ENCODE results near the gene PRCP.
"Not testable (repeated sequence)": the region's sequence is repeated elsewhere in the genome, so short reads cannot be mapped to it uniquely, and the experiment has no call there.

Gene PRCP

DNA sequence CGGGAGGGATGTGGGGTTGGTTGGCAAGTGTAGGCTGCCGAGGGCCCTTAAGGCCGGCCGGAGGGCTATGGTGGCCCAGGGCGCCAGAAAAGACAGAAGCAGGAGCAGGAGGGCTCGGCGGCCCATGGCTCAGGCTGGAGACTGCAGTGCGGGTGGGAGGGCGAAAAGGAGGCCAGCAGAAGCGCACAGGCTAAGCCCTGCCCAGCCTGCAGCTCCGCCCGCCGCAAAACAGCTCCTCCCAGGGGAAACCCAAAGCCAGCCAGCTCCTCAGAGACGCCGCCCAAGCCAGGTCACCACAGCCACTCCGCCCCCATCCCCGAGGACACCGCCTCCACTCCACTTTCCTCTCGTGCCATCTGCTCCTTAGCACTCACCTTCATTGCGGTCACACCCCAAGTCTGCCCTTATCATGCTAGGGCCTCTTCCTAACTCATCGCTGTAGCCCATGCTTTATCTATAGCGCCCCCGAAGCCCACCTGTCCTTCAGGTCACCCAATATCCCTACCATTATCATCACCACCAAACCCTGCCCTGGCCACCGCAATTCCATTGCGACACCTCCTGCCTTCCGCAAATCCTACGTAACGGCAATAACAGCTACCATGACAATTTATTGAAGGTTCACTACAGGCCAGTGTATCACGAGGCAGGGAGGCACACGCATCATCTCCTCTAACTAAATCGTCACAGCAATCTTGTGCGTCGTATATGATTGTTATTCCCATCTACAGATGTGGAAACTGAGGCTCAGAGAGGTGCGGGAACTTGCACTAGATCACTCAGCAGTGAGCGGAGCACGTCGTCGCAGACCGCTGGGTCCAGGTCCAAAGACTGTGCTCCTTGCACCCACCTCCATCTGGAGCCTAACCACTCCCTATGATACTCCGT, at the start of gene PRCP:
Gene PRCP, minus strand, starts transcription at position 154 of the 888 bp plus-strand sequence. Its CDS starts 28 bp downstream, at position 126.
- peak; percentile 86 for DNase-seq (ENCODE audit: low spot score)

DNA sequence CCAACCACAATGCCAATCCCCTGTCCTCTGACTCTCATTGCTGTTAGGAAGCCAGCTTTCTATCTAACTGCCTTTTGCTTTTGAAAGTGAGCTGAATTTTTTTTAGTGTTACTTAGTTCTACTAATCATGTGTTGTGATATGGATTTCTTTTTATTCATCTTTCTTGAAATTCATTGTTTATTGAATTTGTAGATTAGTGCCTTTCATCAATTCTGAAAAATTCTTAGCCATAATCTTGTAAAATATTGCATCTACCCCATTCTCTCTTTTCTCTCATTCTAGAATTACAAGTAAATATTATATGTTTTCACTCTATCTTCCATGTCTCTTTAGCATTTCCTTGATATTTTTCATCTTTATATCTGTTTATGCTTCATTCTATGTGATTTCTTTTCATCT, 49.1 kb upstream of the PRCP start:
- no peak for DNase-seq (ENCODE audit: low spot score)

DNA sequence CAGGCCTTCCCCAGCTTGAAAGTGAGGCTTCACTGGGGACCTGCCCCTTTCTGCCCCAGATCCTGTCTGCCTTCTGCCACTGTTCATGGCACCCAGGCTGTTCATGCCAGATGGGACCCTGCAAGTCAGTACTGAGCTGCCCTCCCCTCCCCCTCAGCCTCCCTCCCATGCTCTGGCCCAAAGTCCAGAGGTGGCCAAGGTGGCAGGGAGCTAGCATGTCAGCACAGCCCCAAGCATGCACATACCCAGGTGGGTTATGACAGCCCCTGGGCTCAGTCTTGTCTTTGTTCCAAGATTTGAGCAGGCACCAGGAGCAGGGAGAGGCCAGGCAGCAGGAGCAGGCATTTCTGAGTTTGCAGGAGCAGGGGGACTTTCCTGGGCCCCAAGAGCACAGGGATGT, 45.5 kb upstream of the PRCP start:
- no peak for DNase-seq (ENCODE audit: low spot score)

DNA sequence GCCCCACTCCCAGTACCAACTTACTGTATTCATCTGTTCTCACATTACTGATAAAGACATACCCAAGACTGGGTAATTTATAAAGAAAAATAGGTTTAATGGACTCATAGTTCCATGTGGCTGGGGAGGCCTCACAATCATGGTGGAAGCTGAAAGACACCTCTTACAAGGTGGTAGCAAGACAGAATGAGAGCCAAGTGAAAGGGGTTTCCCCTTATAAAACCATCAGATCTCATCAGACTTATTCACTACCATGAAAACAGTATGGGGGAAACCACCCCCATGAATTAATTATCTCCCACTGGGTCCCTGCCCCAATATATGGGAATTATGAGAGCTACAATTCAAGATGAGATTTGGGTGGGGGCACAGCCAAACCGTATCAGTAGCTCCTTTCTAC, 44.8 kb upstream of the PRCP start:
- not testable (repeated sequence) for DNase-seq (ENCODE audit: low spot score)

DNA sequence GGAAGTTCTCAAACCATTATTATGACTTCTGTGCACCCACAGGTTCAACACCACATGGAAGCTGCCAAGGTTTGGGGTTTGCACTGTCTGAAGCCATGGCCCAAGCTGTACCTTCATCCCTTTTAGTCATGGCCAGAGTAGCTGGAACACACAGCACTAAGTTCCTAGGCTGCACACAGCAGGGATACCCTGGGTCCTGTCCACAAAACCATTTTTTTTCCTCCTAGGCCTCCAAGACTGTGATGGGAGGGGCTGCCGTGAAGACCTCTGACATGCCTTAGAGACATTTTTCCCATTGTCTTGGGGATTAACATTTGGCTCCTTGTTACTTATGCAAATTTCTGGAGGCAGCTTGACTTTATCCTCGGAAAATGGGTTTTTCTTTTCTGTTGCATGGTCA, 44.0 kb upstream of the PRCP start:
- DNase-seq (ENCODE audit: low spot score): no peak

DNA sequence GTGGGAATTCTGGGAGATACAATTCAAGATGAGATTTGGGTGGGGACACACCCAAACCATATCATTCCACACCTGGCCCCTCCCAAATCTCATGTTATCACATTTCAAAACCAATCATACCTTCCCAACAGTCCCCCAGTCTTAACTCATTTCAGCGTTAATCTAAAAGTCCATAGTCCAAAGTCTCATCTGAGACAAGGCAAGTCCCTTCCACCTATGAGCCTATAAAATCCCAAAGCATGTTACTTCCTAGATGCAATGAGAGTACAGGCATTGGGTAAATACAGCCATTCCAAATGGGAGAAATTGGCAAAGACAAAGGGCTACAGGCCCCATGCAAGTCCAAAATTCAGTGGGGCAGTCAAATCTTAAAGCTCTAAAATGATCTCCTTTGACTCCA, 43.2 kb upstream of the PRCP start:
- not testable (repeated sequence) for DNase-seq (ENCODE audit: low spot score)

DNA sequence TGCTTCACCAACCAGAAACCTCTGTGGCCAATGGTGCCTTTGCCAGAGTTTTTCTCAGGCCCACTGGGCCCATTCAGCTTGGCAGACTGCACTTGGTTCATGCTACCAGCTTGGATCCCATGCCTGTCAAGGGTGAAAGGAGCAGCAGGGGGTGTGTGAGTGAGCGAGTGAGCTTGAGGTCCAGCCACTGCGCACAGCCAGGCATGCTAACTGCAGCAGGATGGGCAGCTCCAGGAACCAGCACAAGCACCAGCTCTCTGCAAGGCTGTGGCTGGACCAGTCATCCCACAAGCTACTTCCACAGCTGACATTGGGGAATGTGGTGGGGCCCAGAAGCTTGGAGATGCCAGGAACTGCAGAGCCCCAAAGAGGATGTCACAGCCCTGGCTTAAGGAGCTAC, 42.1 kb upstream of the PRCP start:
- no peak for DNase-seq (ENCODE audit: low spot score)

DNA sequence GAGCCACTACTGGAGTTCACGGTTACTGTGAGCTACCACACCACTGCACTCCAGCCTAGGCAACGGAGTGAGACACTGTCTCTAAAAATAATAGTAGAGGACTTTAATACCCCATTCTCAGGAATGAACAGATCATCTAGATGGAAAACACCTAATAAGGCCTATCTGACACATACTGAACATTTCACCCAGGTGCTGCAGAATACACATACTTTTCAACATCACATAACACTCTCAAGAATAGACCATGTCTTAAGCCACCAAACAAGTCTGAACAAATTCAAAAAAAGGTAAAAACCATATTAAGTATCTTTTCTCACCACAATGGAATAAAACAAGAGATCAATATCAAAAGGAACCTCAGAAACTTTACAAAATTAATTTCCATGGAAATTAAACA, 39.2 kb upstream of the PRCP start:
- no peak for DNase-seq (ENCODE audit: low spot score)

DNA sequence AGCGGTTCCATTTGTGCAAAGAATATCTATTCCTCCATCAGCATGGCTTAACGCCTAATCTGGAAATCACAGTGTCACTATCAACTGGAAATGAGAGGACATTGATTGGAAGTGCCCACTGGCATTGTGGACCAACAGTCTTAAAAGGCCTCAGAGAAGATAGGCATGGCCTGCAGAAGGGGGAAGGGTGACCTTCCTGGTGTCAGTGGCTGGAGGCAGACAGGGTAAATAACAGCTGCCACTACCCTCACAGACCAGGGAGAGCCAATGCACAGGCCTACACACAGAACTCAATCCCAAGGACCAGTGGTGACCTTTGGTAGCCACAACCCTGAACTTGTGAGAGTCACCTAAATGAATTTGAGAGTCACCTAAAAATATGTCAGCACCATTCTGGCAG, 37.3 kb upstream of the PRCP start:
- no peak for DNase-seq (ENCODE audit: low spot score)

DNA sequence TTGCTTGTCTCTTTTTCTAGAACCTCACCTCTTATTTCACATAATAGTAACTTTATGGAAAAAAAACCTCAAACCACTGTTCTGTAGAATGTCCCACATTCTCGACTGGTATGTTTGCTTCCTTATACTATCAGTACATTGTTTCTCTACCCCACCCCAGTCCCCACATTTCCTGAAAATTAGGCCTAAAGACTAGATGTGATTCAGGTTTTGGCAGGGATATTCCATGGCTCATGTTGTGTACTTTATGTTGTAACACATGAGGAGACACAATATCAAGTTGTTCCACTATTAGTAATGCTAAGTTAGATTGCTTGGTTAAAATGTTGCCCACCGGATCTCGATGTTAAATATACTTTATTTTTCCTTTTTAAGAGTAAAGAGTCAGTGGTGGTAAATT, 36.0 kb upstream of the PRCP start:
- DNase-seq (ENCODE audit: low spot score): no peak

DNA sequence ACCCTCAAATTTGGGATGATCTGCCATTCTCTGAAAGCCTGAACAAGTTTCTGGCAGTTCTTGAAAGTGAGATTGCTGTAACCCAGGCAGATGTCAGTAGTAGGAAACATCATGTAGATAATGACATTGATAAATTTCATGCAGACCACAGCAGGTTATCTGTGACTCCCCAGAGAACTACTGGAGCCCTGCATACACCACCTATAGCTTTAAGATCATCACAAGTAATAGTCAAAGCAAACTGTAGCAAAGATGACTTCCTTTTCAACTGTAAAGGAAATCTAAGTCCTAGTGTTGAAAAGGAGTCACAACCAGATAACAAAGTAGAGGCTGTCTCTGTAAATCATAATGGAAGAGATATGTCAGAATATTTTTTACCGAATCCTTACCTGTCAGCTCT, 32.3 kb upstream of the PRCP start:
- no peak for DNase-seq (ENCODE audit: low spot score)

DNA sequence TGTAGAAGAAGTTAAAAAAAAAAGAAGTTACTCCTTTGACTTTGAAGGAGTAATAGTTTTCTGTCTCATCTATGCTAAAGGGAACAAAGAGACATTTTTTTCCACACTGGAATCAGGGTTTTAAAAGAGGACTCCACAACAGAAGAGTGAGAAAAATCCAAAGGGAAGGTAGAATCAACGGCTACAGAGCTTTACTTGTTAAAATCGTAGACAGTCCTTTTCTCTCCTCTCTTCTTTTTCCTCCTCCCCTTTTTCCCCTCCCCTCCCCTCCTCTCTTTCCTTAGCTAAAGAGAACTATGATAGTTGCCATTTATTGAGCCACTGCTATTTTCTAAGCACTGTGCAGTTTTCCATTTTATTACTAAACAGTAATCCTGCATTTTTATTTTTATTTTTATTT, 30.5 kb upstream of the PRCP start:
- no peak for DNase-seq (ENCODE audit: low spot score)

DNA sequence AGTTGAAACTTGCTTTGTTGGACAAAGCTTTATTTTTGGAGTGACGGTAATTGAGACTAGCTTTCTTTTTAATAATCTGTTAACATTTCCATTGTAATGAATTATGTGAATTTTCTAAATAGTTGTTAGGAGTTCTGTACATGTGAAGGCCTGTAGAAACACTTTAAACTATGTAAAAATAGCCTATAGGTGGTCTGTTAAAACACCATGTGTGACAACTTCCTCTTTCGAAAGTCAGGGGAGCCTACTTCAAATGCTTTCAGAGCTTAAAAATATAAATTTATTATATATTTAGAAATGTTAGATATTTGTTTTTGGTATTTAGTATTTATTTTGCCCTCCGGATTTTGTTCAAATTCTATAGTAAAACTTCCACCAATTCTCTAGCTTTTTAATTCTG, 30.0 kb upstream of the PRCP start:
- no peak for DNase-seq (ENCODE audit: low spot score)

DNA sequence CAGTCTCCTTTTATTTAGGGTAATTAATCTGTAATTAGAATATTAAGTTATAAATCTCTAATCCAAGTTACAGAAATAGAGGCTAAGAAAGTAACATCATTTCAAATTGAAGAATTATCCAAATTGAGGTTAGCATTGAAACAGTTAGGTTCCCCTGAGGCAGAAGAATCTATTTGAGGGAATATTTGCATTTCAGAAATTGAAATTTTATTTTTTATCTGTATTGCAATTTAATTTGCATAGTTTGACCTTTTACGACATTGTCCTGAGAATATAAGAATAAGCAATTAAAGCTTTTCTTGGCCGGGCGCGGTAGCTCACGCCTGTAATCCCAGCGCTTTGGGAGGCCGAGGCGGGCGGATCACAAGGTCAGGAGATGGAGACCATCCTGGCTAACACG, 28.9 kb upstream of the PRCP start:
- DNase-seq (ENCODE audit: low spot score): no peak

DNA sequence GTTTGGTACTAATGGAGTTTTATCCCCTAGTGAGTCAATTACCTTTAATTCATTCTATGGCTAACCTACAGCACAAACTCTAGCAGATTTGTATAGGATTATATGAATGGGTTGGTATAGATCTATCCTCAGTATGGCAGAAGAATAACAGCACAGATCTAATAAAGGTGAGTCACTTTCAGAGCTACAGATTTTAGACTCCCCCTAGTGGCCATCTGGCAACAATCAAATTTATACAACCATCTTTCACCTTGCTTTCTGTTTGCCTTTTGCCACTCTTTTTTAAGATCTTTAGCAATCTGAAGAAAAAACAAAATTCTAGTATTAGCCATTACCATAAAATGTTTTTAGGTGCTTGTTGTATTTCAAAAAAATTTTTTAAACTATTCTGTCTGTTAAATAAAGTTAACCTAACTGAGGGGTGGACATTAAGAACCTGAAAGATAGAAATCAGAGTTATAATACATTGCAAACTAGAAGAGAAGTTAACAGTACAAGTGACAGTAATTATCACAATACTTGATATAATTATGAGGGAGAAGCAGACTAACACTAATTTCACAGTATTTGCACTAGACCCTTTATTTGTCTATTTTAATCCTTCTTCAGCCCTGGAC, 27.1 kb upstream of the PRCP start:
- no peak for DNase-seq (ENCODE audit: low spot score)

DNA sequence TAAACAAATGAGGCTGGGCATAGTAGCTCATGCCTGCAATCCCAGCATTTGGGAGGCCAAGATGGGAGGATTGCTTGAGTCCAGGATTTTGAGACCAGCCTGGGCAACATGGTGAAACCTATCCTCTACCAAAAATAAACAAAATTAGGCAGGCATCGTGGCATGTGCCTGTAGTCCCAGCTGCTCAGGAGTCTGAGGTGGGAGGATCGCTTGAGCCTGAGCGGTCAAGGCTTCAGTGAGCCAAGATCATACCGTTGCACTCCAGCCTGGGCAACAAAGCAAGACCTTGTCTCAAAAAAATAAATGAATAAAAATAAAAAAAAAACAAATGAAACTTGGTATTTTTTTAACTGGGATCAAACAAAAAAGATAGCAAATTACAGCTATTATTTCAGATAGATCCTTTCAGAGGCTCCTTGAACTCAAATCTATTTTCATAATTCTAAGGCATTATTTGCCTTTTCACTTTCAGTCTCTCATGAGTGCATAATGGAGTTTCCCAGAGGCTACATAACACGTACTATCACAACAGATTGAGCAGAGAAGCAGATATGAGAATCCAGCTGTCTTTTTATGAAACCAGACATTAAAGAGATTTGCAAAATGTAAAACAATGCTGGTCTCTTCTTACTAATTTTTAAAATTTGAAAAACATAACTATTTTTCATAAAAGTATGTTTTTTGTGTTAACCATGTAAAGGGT, 24.4 kb upstream of the PRCP start:
- DNase-seq (ENCODE audit: low spot score): no peak

DNA sequence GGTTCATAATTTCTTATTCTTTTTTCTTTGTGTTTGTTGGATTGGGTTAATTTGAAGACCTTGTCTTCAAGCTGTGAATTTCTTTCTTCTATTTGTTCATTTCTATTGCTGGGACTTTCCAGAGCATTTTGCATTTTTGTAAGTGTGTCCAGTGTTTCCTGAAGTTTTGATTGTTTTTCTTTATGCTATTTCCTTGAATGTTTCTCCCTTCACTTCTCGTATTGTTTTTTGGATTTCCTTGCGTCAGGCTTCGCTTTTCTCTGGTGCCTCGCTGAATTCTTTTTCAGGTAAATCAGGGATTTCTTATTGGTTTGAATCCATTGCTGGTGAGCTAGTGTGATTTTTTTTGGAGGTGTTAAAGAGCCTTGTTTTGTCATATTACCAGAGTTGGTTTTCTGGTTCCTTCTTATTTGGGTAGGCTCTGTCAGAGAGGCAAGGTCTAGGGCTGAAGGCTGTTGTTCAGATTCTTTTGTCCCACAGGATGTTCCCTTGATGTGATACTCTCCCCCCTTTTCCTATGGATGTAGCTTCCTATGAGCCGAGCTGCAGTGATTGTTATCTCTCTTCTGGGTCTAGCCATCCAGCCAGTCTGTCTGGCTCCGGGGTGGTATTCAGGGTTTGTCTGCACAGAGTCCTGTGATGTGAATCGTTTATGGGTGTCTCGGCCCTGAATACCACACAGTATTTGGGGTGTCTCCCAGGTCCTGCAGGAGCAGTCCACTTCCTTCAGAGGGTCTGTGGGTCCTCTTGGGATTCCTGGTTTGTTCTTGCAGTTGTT, 22.4 kb upstream of the PRCP start:
- DNase-seq (ENCODE audit: low spot score): not testable (repeated sequence)

DNA sequence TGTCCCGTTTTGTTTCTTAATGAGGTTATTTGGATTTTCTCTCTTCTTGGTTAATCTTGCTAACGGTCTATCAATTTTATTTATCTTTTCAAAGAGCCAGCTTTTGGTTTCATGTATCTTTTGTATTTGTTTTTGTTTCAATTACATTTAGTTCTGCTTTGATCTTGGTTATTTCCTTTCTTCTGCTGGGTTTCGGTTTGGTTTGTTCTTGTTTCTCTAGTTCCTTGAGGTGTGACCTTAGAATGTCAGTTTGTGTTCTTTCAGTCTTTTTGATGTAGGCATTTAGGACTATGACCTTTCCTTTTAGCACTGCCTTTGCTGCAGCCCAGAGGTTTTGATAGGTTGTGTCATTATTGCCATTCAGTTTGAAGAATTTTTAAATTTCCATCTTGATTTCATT, 20.0 kb upstream of the PRCP start:
- DNase-seq (ENCODE audit: low spot score): not testable (repeated sequence)

DNA sequence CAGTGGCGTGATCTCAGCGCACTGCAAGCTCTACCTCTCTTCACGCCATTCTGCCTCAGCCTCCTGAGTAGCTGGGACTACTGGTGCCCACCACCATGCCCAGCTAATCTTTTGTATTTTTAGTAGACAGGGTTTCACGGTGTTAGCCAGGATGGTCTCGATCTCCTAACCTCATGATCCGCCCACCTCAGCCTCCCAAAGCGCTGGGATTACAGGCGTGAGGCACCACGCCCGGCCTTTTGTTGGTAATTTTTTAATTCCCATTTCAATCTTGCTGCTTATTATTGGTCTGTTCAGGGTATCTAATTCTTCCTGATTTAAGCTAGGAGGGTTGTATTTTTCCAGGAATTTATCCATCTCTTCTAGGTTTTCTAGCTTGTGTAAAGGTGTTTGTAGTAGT, 19.6 kb upstream of the PRCP start:
- DNase-seq (ENCODE audit: low spot score): not testable (repeated sequence)

DNA sequence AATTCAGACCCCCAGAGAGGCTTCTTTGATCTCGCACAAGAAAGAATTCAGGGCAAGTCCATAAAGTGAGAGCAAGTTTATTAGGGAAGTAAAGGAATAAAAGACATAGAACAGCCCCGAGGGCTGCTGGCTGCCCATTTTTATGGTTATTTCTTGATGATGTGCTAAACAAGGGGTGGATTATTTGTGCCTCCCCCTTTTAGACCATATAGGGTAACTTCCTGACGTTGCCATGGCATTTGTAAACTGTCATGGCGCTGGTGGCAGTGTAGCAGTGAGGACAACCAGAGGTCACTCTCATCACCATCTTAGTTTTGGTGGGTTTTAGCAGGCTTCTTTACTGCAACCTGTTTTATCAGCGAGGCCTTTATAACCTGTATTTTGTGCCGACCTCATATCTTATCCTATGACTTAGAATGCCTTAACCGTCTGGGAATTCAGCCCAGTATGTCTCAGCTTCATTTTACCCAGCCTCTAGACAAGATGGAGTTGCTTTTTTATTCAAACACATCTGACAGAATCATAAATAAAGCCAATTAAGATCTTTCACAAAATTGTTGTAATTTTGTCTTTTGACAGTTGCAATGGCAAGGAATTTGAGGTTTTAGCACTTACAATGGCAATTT, 8.9 kb upstream of the PRCP start:
- no peak for DNase-seq (ENCODE audit: low spot score)

DNA sequence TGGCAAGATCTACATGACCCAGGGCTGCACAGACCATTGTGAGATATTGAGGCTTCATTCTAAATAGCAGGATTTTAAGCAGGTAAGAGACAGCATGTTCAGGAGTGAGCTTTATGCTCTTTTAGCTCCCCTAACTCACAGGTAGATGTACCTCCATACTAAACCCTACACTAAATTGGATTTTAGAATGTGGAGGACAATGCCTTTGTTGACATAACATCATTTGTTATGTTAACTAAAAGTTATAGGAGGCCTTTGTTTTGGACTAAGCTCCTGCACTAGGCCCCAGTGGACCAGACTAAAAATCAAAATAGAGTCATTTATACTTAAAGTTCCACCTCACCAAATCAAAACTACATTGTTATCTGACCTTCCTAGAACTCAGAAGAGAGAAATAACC, 8.1 kb upstream of the PRCP start:
- DNase-seq (ENCODE audit: low spot score): no peak

DNA sequence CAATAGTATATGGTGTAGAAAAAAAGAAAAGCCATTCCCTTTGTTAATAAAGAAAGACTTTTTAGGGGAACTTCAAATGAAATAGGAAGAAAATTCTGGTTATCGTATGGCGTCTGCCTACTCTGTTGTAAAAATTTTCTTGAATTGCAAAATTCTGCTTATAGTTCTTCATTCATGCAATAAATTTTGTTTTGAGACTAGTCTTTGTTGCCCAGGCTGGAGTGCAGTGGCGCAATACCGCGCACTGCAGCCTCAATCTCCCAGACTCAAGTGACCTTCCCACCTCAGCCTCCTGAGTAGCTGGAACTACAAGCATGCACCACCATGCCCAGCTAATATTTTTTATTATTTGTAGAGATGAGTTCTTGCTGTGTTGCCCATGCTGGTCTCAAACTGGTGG, 7.1 kb upstream of the PRCP start:
- no peak for DNase-seq (ENCODE audit: low spot score)

Measured in left forelimb (tissue), 1 donor.